ENCODE results near the gene FDX1. TPM values are rescaled to one million over a fixed set of nuclear protein-coding genes. Genes with fewer than 3 reads are reported as not detected.

Gene FDX1
- total RNA-seq, 1 experiment from 2014 or later = 14.5 TPM

GRCh38 chr11:110501428-110501827 lies 71.7 kb downstream of the FDX1 start:
- Histone ChIP-seq H4K20me1 (ENCODE audit: insufficient read depth) (no peaks in the 10 kb centered on the region), H2AFZ (ENCODE audit: low read depth, low read length, poor library complexity, severe bottlenecking) (no peak overlapping the region), H3K9ac (ENCODE audit: low read length) (no peak overlapping the region), H3K79me2 (ENCODE audit: insufficient read depth, low read length) (no peaks in the 10 kb centered on the region), H3K27ac (ENCODE audit: low read depth, low read length) (no peak overlapping the region), H3K36me3 (ENCODE audit: control insufficient read depth in 1 of 2, insufficient read depth in 2 of 2, low read length in 2 of 2) (no peaks in the 10 kb centered on the region), H3K9me3 (ENCODE audit: control insufficient read depth in 1 of 2, insufficient read depth in 1 of 2, low read depth in 1 of 2, low read length in 2 of 2) (no peaks in the 10 kb centered on the region; a peak in 1 of 4 replicates), H3K4me2 (ENCODE audit: low read length) (no peak overlapping the region), H3K27me3 (ENCODE audit: insufficient read depth, low read length) (0 out of 2 replicates have a peak, but pooled peaks cover 13% of the 10 kb centered on the region), H3K4me3 (replicated peaks in 1 of 2; ENCODE audit: low read depth in 1 of 2, low read length in 2 of 2) (no peak overlapping the region), H3K9me2 (ENCODE audit: insufficient read depth) (no peaks in the 10 kb centered on the region), H3K4me1 (ENCODE audit: control insufficient read depth in 1 of 2, insufficient read depth in 2 of 2, low read length in 2 of 2) (no peaks in the 10 kb centered on the region)
- no peak for ATAC-seq
- no TSS peak for BruUV-seq (replicated peaks)
- POLR2A ChIA-PET = no interaction called here
- TF ChIP-seq EGR1 (IDR thresholded peaks at IDR 0.05; ENCODE audit: low read depth) = no peak
- no peak for TF ChIP-seq JUND (IDR thresholded peaks at IDR 0.05)
- TF ChIP-seq ZNF274 (IDR thresholded peaks at IDR 0.05; ENCODE audit: low read depth, low read length) = no peak
- TF ChIP-seq TCF7L2 (IDR thresholded peaks at IDR 0.05; ENCODE audit: borderline replicate concordance, extremely low read depth, insufficient read depth, insufficient read length) = no peak
- no peak for TF ChIP-seq CBX3 (IDR thresholded peaks at IDR 0.05; ENCODE audit: low read depth)
- no peak for TF ChIP-seq SP1 (IDR thresholded peaks at IDR 0.05; ENCODE audit: low read depth)
- no peak for TF ChIP-seq EZH2phosphoT487 (IDR thresholded peaks at IDR 0.05; ENCODE audit: borderline replicate concordance)
- TF ChIP-seq POLR2AphosphoS5 (IDR thresholded peaks at IDR 0.05; ENCODE audit: low read depth, low read length) = no peak
- TF ChIP-seq SRF (IDR thresholded peaks at IDR 0.05; ENCODE audit: low read depth) = no peak
- no peak for TF ChIP-seq SIN3A (IDR thresholded peaks at IDR 0.05; ENCODE audit: low read depth)
- no peak for TF ChIP-seq EZH2 (IDR thresholded peaks at IDR 0.05)
- TF ChIP-seq POLR2A (IDR thresholded peaks at IDR 0.05; ENCODE audit: borderline replicate concordance, extremely low read depth, insufficient read depth, insufficient read length) = no peak
- intact Hi-C loops (cut with micrococcal nuclease) = no loop called here
- RAD21 ChIA-PET (ENCODE audit: low non-redundant PET in 1 of 2, low total read pairs in 2 of 2, uncharacterized antibody in 2 of 2, unreplicated experiment in 2 of 2) = no interaction called here
- CTCF ChIA-PET = no interaction called here
- DNase-seq (ENCODE audit: low read depth, low spot score) = no peak

DNA sequence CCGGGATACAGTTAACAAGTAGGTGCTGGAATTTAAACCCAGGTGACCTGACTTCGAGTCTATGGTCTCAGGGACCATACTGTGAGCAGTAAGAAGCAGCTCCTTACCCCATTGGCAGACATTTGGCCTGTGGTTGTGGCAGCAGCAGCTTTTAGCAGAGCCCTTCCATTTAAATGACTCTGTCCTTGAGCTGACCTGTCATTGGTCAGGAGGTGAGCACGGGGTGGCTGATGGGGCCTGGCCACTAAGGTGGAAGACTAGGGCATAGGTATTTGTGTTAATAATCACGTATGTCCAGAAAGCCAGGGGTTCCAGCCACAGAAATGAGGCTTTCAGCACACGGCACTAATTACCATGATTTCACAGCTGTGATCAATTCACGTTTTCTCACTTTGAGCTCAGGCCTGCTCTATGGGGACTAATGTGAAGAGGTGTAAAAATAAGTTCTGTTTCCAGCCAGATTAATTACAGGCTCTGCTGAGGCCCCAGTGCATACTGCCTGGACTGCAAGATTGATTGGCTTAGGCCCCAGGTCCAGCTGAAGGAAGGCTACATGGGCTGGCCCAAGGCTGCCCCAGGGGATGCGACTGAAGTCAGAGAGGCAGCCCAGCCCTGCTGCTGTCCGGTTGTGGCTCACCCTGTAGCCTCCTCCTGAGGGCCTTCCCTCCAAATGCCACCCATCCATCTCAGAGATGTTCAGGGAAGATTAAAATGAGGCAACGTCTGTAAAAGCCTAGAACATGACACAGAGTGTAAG lies 76.0 kb downstream of the FDX1 start:
- intact Hi-C loops (cut with micrococcal nuclease) = no loop called here
- ATAC-seq (no peak), DNase-seq (ENCODE audit: low read depth, low spot score) (no peak)
- Histone ChIP-seq H3K4me2 (ENCODE audit: low read length) (no peak overlapping the region), H3K36me3 (ENCODE audit: control insufficient read depth in 1 of 2, insufficient read depth in 2 of 2, low read length in 2 of 2) (no peaks in the 10 kb centered on the region), H2AFZ (ENCODE audit: low read depth, low read length, poor library complexity, severe bottlenecking) (no peak overlapping the region), H4K20me1 (ENCODE audit: insufficient read depth) (no peaks in the 10 kb centered on the region), H3K79me2 (ENCODE audit: insufficient read depth, low read length) (no peaks in the 10 kb centered on the region), H3K27ac (ENCODE audit: low read depth, low read length) (no peak overlapping the region), H3K4me1 (ENCODE audit: control insufficient read depth in 1 of 2, insufficient read depth in 2 of 2, low read length in 2 of 2) (no peaks in the 10 kb centered on the region), H3K9me3 (ENCODE audit: control insufficient read depth in 1 of 2, insufficient read depth in 1 of 2, low read depth in 1 of 2, low read length in 2 of 2) (no peaks in the 10 kb centered on the region; a peak in 1 of 4 replicates), H3K9me2 (ENCODE audit: insufficient read depth) (no peaks in the 10 kb centered on the region), H3K27me3 (ENCODE audit: insufficient read depth, low read length) (0 out of 2 replicates have a peak, but pooled peaks cover under 1% of the 10 kb centered on the region), H3K9ac (ENCODE audit: low read length) (no peak overlapping the region), H3K4me3 (replicated peaks in 1 of 2; ENCODE audit: low read depth in 1 of 2, low read length in 2 of 2) (no peak overlapping the region)
- ChIA-PET CTCF (no interaction called here), POLR2A (no interaction called here), RAD21 (ENCODE audit: low non-redundant PET in 1 of 2, low total read pairs in 2 of 2, uncharacterized antibody in 2 of 2, unreplicated experiment in 2 of 2) (no interaction called here)
- TF ChIP-seq CBX3 (IDR thresholded peaks at IDR 0.05; ENCODE audit: low read depth) = no peak
- no peak for TF ChIP-seq POLR2AphosphoS5 (IDR thresholded peaks at IDR 0.05; ENCODE audit: low read depth, low read length)
- no peak for TF ChIP-seq SP1 (IDR thresholded peaks at IDR 0.05; ENCODE audit: low read depth)
- TF ChIP-seq, protein P1, sequence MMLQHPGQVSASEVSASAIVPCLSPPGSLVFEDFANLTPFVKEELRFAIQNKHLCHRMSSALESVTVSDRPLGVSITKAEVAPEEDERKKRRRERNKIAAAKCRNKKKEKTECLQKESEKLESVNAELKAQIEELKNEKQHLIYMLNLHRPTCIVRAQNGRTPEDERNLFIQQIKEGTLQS (IDR thresholded peaks at IDR 0.05) = no peak
- TF ChIP-seq, protein P2, sequence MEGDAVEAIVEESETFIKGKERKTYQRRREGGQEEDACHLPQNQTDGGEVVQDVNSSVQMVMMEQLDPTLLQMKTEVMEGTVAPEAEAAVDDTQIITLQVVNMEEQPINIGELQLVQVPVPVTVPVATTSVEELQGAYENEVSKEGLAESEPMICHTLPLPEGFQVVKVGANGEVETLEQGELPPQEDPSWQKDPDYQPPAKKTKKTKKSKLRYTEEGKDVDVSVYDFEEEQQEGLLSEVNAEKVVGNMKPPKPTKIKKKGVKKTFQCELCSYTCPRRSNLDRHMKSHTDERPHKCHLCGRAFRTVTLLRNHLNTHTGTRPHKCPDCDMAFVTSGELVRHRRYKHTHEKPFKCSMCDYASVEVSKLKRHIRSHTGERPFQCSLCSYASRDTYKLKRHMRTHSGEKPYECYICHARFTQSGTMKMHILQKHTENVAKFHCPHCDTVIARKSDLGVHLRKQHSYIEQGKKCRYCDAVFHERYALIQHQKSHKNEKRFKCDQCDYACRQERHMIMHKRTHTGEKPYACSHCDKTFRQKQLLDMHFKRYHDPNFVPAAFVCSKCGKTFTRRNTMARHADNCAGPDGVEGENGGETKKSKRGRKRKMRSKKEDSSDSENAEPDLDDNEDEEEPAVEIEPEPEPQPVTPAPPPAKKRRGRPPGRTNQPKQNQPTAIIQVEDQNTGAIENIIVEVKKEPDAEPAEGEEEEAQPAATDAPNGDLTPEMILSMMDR (IDR thresholded peaks at IDR 0.05 in 2 of 3, conservative IDR thresholded peaks at IDR 0.05 in 1 of 3; ENCODE audit: borderline replicate concordance in 1 of 3, insufficient read depth in 1 of 3, low read depth in 2 of 3, low read length in 2 of 3) = no peak
- TF ChIP-seq, protein P3, sequence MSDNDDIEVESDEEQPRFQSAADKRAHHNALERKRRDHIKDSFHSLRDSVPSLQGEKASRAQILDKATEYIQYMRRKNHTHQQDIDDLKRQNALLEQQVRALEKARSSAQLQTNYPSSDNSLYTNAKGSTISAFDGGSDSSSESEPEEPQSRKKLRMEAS (IDR thresholded peaks at IDR 0.05) = no peak
- no peak for TF ChIP-seq FOSL1 (IDR thresholded peaks at IDR 0.05; ENCODE audit: low read depth)
- TF ChIP-seq ZFX (IDR thresholded peaks at IDR 0.05) = no peak
- TF ChIP-seq SIN3A (IDR thresholded peaks at IDR 0.05; ENCODE audit: low read depth) = no peak
- BruUV-seq (replicated peaks) = no TSS peak

Data from HCT116 (cell line).